CD8-positive, alpha-beta memory T cell (primary cell): ENCODE measurements around the gene IGSF22. TPM values are rescaled to one million over a fixed set of nuclear protein-coding genes. Genes with fewer than 3 reads are reported as not detected.
"Not testable (repeated sequence)": the region's sequence is repeated elsewhere in the genome, so short reads cannot be mapped to it uniquely, and the experiment has no call there.

ENCODE experiments used
- CTCF ChIA-PET: fragments of 350-600 bp; sonication (Branson Sonifier 250); formaldehyde crosslinking; loops from one replicate; lab custom pipeline; 2021; ENCODE audit warnings: antibody characterized with exemption; lab: Charles Lee
- POLR2A ChIA-PET: fragments of 350-600 bp; sonication (Branson Sonifier 250); formaldehyde crosslinking; loops from one replicate; lab custom pipeline; 2021; ENCODE audit warnings: antibody characterized with exemption; lab: Charles Lee
- DNase-seq, 5 donors: peaks; one replicate each; pipeline versions ENCODE4 v3.0.0 to v3.0.0-alpha.2; 2020 to 2022; ENCODE audit warnings: mixed read lengths in 1 of 5
- H3K27ac ChIP-seq: one replicate; pipeline ENCODE4 v1.7.0; 2013; ENCODE audit warnings: low read depth, mild to moderate bottlenecking, low read length, moderate library complexity
- H3K27me3 ChIP-seq: 2 replicates; pipeline ENCODE4 v1.7.0; 2013; ENCODE audit warnings: low read length, mild to moderate bottlenecking; ENCODE audit not compliant: insufficient read depth, poor library complexity, severe bottlenecking
- H3K36me3 ChIP-seq: 2 replicates; pipeline ENCODE4 v1.7.0; 2013; ENCODE audit warnings: mild to moderate bottlenecking, low read length, moderate library complexity; ENCODE audit not compliant: insufficient read depth
- H3K4me1 ChIP-seq: 2 replicates; pipeline ENCODE4 v1.7.0; 2013; ENCODE audit warnings: mild to moderate bottlenecking, low read length, moderate library complexity; ENCODE audit not compliant: insufficient read depth
- H3K4me3 ChIP-seq: 2 replicates; pipeline ENCODE4 v1.7.0; 2013; ENCODE audit warnings: mild to moderate bottlenecking, low read length
- H3K9me3 ChIP-seq: 2 replicates; pipeline ENCODE4 v1.7.0; 2013; ENCODE audit warnings: mild to moderate bottlenecking, low read length
- H3K27ac Mint-ChIP-seq, 8 donors: one replicate each; pipeline ENCODE4 v1.8.0; 2020 to 2021; ENCODE audit warnings: mixed read lengths in 8 of 8, mild to moderate bottlenecking in 6 of 8, inconsistent platforms in 3 of 8, moderate library complexity in 3 of 8
- H3K27me3 Mint-ChIP-seq, 2 donors: one replicate each; pipeline ENCODE4 v1.8.0; 2020 to 2021; ENCODE audit warnings: mixed read lengths in 2 of 2, mild to moderate bottlenecking in 1 of 2, moderate library complexity in 1 of 2
- H3K36me3 Mint-ChIP-seq, 3 donors: one replicate each; pipeline ENCODE4 v1.8.0; 2020 to 2021; ENCODE audit warnings: mixed read lengths in 3 of 3, inconsistent platforms in 1 of 3, mild to moderate bottlenecking in 1 of 3
- H3K4me1 Mint-ChIP-seq, 3 donors: one replicate each; pipeline ENCODE4 v1.8.0; 2020 to 2021; ENCODE audit warnings: mixed read lengths in 3 of 3, inconsistent platforms in 1 of 3, mild to moderate bottlenecking in 1 of 3
- H3K4me3 Mint-ChIP-seq, 7 donors: one replicate each; pipeline ENCODE4 v1.8.0; 2020 to 2021; ENCODE audit warnings: mixed read lengths in 7 of 7, mild to moderate bottlenecking in 6 of 7, moderate library complexity in 4 of 7, inconsistent platforms in 2 of 7
- H3K9me3 Mint-ChIP-seq, 5 donors: one replicate each; pipeline ENCODE4 v1.8.0; 2020 to 2022; ENCODE audit warnings: mixed read lengths in 5 of 5, mild to moderate bottlenecking in 3 of 5, moderate library complexity in 2 of 5, inconsistent platforms in 1 of 5
- polyA plus RNA-seq: library from polyadenylated mRNA; unstranded; fragments of 300-500 nt; fragmentation: Illumina TruSeq; gene quantifications from one replicate; pipeline ENCODE4 v1.2.3, GENCODE V29; 2021
- total RNA-seq, 2 experiments: library from RNA; stranded (reverse); gene quantifications; one replicate each; pipeline ENCODE4 v1.2.3, GENCODE V29; 2021

IGSF22 gene
- total and polyA plus RNA-seq, 3 experiments from 2014 or later = 0.20 to 6.1 (median 0.33) TPM

DNA sequence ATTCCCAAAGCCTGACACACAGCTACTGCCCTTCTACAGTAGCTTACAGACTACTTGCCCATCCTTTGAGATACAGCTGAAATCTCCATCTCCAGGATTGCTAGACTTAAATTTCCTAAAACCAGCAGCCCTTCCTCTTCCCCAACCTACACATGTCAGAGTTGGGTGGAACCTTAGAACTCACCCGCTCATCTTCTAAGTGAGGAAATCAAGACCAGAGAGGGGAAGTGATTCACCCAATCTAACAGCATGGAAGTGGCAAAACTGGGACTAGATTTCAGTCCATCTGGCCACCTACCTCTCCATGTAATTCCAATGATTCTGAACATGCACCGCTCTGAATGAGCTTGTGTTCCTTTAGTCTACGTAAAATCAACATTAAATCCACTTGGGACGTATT, 28.4 kb downstream of the IGSF22 start:
- Mint-ChIP-seq H3K4me3 (peak overlapping the region in 4 of 7 donors; percentile 29 to 81 (median 74)), H3K36me3 (peaks cover 0 to 3% (median 0%) of the 10 kb centered on the region in 3 donors), H3K4me1 (peaks cover 12 to 19% (median 13%) of the 10 kb centered on the region in 3 donors), H3K27ac (peak overlapping the region in 4 of 8 donors; percentile 18 to 96 (median 88)), H3K27me3 (no peaks in the 10 kb centered on the region), H3K9me3 (no peaks in the 10 kb centered on the region)
- ChIA-PET CTCF (interaction anchor here (1.1 to 2.5 kb wide), 2 partner anchors 9 to 25 kb away, joined by 3 to 13 read pairs; no protein-coding TSS in a partner anchor), POLR2A (interaction anchor here (1.0 to 1.1 kb wide), 2 partner anchors 8 to 25 kb away, joined by 4 read pairs; no protein-coding TSS in a partner anchor)
- Histone ChIP-seq H3K36me3 (no peaks in the 10 kb centered on the region), H3K9me3 (no peaks in the 10 kb centered on the region), H3K4me1 (peaks cover 12% of the 10 kb centered on the region), H3K27me3 (no peaks in the 10 kb centered on the region), H3K27ac (no peak overlapping the region), H3K4me3 (no peak overlapping the region)
- DNase-seq = no peak

DNA sequence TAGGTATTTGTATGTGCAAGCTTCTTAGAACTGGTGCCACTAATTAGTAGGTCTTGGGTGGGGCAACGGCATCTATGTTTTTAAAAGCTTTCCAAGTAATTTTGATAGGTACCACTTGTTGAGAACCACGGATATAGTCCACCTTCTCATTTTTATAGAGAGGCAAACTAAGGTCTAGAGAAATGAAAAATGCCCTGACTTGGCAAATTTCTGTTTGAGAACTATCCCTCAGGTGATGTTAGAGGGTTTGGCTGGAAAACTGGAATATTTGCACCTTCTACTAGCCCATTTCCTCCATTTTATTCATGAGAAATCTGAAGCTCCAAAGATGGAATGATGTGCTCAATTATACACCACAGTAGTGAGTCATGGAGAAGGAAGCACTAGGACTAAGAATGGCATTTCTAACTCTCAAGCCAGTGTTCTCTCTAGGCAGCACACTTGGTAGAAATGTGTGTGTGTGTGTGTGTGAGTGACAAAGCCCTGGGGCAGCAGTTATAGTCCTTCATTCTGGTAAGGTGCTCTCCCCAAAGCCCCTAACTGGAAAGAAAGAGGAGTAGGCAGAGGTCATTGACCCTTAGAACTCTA, 29.3 kb downstream of the IGSF22 start:
- Mint-ChIP-seq H3K9me3 (no peaks in the 10 kb centered on the region), H3K27me3 (no peaks in the 10 kb centered on the region), H3K4me1 (peaks cover 12 to 19% (median 13%) of the 10 kb centered on the region in 3 donors), H3K27ac (peak overlapping the region in 6 of 8 donors; percentile 21 to 79 (median 48)), H3K4me3 (peak overlapping the region in 3 of 7 donors; percentile 3 to 75 (median 15)), H3K36me3 (peaks cover 0 to 3% (median 0%) of the 10 kb centered on the region in 3 donors)
- DNase-seq = no peak
- H3K36me3 ChIP-seq = no peaks in the 10 kb centered on the region
- H3K4me3 ChIP-seq = no peak overlapping the region
- ChIA-PET CTCF (interaction anchor here (1.0 to 2.5 kb wide), 2 partner anchors 26 to 62 kb away, joined by 3 to 13 read pairs; partner anchors contain the start of gene SPTY2D1), POLR2A (interaction anchor here (1.1 kb wide), 1 partner anchor 9 kb away, joined by 4 read pairs; no protein-coding TSS in a partner anchor)
- peaks cover 12% of the 10 kb centered on the region for H3K4me1 ChIP-seq
- H3K9me3 ChIP-seq = no peaks in the 10 kb centered on the region
- no peaks in the 10 kb centered on the region for H3K27me3 ChIP-seq
- H3K27ac ChIP-seq = no peak overlapping the region

DNA sequence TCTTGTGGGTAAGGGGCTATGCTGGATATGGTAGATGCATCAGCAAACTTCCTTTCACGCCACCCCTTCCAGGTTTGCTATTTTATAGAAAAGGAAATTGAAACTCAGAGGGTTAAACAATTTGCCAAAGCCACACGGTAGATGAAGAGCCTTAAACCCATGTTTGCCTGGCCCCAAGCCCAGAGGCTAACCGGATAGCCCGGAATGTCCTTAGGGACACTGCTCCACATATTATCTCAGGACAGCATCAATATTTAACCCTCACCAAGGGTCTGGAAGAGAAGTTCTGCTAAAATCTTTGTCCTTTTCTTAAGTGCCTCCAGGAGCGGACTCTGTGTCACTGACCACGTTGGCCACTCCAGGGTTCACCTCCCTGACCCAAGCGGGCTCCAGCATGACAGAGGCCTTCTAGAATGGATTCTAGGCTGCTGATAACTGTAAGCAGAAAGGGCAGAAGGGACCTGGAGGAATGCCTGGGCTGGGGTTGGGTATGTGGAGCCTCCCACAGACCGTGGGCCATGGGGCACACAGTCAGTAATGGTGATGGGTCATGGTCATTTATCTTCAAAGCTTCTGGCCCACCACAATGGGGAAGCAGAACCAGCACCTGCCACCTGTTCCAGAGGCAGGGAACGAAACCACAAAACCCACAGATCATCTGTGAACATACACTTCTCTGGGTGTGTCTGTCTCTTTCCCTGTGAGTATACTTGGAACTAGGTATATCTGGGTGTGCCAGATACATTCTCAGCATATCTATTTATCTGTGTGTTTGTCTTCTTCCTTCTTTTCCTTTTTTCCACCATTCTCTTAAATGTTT, 32.8 kb downstream of the IGSF22 start:
- Mint-ChIP-seq H3K36me3 (no peaks in the 10 kb centered on the region), H3K9me3 (no peaks in the 10 kb centered on the region), H3K27me3 (no peaks in the 10 kb centered on the region), H3K27ac (peak overlapping the region in 1 of 8 donors; percentile 48), H3K4me3 (no peak overlapping the region), H3K4me1 (peaks cover 2 to 3% (median 3%) of the 10 kb centered on the region in 3 donors)
- POLR2A ChIA-PET = no interaction called here
- H3K27me3 ChIP-seq = no peaks in the 10 kb centered on the region
- H3K4me3 ChIP-seq = no peak overlapping the region
- no peaks in the 10 kb centered on the region for H3K9me3 ChIP-seq
- DNase-seq = no peak
- no peaks in the 10 kb centered on the region for H3K36me3 ChIP-seq
- CTCF ChIA-PET = no interaction called here
- H3K27ac ChIP-seq = no peak overlapping the region
- peaks cover 3% of the 10 kb centered on the region for H3K4me1 ChIP-seq

DNA sequence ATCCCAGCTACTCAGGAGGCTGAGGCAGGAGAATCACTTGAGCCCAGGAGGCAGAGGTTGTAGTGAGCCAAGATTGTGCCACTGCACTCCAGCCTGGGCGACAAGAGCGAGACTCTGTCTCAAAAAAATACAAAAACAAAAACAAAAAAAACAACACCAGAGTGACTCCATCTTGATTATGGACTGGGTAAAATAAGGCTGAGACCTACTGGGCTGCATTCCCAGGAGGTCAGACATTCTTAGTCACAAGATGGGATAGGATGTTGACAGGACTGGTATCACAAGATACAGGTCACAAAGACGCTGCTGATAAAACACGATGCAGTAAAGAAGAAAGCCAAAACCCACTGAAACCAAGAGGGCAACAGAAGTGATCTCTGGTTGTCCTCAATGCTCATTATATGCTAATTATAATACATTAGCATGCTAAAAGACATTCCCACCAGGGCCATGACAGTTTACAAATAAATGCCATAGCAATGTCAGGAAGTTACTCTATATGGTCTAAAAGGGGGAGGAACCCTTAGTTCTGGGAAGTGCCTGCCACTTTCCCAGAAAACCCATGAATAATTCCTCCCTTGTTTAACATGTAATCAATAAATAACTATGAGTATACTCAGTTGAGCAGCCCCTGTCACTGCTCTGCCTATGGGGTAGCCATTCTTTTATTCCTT, 34.4 kb downstream of the IGSF22 start:
- H3K4me3 Mint-ChIP-seq, H3K4me3 ChIP-seq, H3K4me1 ChIP-seq, H3K9me3 ChIP-seq, H3K36me3 ChIP-seq, DNase-seq, H3K27me3 ChIP-seq, H3K4me1 Mint-ChIP-seq, H3K27ac Mint-ChIP-seq, H3K36me3 Mint-ChIP-seq, H3K9me3 Mint-ChIP-seq, H3K27ac ChIP-seq, H3K27me3 Mint-ChIP-seq: not testable (repeated sequence)
- ChIA-PET POLR2A (interaction anchor here (0.6 kb wide), 1 partner anchor 590 kb away, joined by 3 read pairs; no protein-coding TSS in a partner anchor), CTCF (interaction anchor here (1.0 kb wide), 1 partner anchor 30 kb away, joined by 3 read pairs; no protein-coding TSS in a partner anchor)

DNA sequence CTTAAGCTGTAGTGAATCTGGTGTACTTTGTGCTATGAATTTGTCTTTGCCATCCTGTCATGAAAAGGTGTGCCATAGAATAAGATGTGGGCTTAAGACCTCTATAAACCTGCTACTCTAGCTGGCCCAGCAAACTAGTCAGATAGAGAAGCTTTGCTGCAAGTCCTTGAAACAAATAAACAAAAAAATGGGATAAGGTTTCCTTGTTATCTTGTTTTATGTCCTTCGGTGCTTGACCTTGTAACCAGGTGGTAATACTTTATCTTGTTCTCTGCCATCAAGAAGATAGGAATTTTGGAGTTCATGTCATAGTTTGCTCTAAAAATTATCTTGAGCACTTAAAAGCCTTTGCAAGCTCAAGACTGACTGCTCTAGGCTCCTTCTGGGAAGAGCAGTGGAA, 41.7 kb downstream of the IGSF22 start:
- POLR2A ChIA-PET = no interaction called here

DNA sequence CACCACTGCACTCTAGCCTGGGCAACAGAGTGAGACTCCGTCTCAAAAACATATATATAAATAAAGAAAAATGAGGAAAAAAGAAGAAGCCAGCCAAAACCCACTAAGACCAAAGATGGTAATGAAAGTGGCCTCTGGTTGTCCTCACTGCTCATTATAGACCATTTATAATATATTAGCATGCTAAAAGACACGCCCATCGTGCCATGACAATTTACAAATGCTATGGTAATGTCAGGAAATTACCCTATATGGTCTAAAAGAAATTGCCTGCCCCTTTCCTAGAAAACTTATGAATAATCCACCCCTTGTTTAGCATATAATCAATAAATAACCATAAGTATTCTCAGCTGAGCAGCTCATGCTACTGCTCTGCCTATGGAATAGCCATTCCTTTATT, 43.5 kb downstream of the IGSF22 start:
- H3K27me3 Mint-ChIP-seq = peaks cover 0 to 5% of the 10 kb centered on the region in 2 donors
- no peaks in the 10 kb centered on the region for H3K27me3 ChIP-seq

More for the DNA sequence above, 41.7 kb downstream of the IGSF22 start:
- Histone ChIP-seq H3K4me1 (no peaks in the 10 kb centered on the region), H3K27me3 (no peaks in the 10 kb centered on the region), H3K4me3 (no peak overlapping the region), H3K9me3 (no peaks in the 10 kb centered on the region), H3K36me3 (no peaks in the 10 kb centered on the region), H3K27ac (no peak overlapping the region)
- H3K9me3 Mint-ChIP-seq = no peaks in the 10 kb centered on the region
- peaks cover 0 to 3% (median 0%) of the 10 kb centered on the region in 3 donors for H3K4me1 Mint-ChIP-seq
- no peak overlapping the region for H3K27ac Mint-ChIP-seq
- no peak overlapping the region for H3K4me3 Mint-ChIP-seq
- H3K36me3 Mint-ChIP-seq = no peaks in the 10 kb centered on the region
- CTCF ChIA-PET = interaction anchor here (1.6 kb wide), 1 partner anchor 38 kb away, joined by 6 read pairs; no protein-coding TSS in a partner anchor
- DNase-seq = no peak
- H3K27me3 Mint-ChIP-seq = peaks cover 0 to 5% of the 10 kb centered on the region in 2 donors

DNA sequence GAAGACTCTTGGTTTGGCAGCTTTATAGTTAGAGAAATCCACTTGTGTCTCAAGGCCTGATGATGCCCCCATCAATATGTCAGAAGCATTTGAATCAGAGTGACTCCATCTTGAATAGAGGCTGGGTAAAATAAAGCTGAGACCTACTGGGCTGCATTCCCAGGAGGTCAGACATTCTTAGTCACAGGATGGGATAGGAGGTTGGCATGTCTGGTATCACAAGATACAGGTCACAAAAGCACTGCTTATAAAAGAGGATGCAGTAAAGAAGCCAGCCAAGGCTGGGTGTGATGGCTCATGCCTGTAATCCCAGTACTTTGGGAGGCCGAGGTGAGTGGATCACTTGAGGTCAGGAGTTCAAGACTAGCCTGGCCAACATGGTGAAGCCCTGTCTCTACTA, 44.0 kb downstream of the IGSF22 start:
- H3K27ac Mint-ChIP-seq = peak overlapping the region in 2 of 8 donors; percentile 16 to 72
- H3K9me3 Mint-ChIP-seq, H3K27ac ChIP-seq, H3K4me1 ChIP-seq, H3K4me3 ChIP-seq, H3K4me3 Mint-ChIP-seq, H3K36me3 Mint-ChIP-seq, H3K4me1 Mint-ChIP-seq, H3K9me3 ChIP-seq, H3K27me3 Mint-ChIP-seq, H3K27me3 ChIP-seq, POLR2A ChIA-PET, DNase-seq, H3K36me3 ChIP-seq: not testable (repeated sequence)
- CTCF ChIA-PET = interaction anchor here (1.2 kb wide), 1 partner anchor 40 kb away, joined by 4 read pairs; no protein-coding TSS in a partner anchor

More for the DNA sequence above, 43.5 kb downstream of the IGSF22 start:
- H3K4me3 Mint-ChIP-seq = no peak overlapping the region
- ChIA-PET POLR2A (no interaction called here), CTCF (no interaction called here)
- H3K9me3 ChIP-seq = no peaks in the 10 kb centered on the region
- H3K9me3 Mint-ChIP-seq = no peaks in the 10 kb centered on the region
- H3K4me3 ChIP-seq = no peak overlapping the region
- no peak overlapping the region for H3K27ac Mint-ChIP-seq
- H3K36me3 ChIP-seq = no peaks in the 10 kb centered on the region
- no peaks in the 10 kb centered on the region for H3K4me1 ChIP-seq
- no peaks in the 10 kb centered on the region for H3K36me3 Mint-ChIP-seq
- DNase-seq = no peak
- H3K27ac ChIP-seq = no peak overlapping the region
- H3K4me1 Mint-ChIP-seq = peaks cover 0 to 6% (median 0%) of the 10 kb centered on the region in 3 donors
